H1 (cell line): ENCODE results near the gene CAPN7. TPM values are rescaled to one million over a fixed set of nuclear protein-coding genes. Genes with fewer than 3 reads are reported as not detected.

Source experiments
- CTCF ChIA-PET: fragments of 300-600 bp; sonication (Branson Sonifier 250); formaldehyde crosslinking; loops from one replicate; lab custom pipeline; 2021; ENCODE audit not compliant: partially characterized antibody; lab: Charles Lee
- POLR2A ChIA-PET: fragments of 300-600 bp; sonication (Branson Sonifier 250); formaldehyde crosslinking; loops from one replicate; lab custom pipeline; 2021; ENCODE audit warnings: inconsistent platforms; ENCODE audit not compliant: partially characterized antibody; lab: Charles Lee
- DNase-seq, 2 experiments: peaks; one replicate each; pipeline versions ENCODE4 v3.0.0 to v3.0.0-alpha.2; 2010 to 2022; ENCODE audit warnings: low spot score in 2 of 2, low read depth in 1 of 2, mixed read lengths in 1 of 2
- FAIRE-seq: peaks from 2 replicates; lab custom pipeline; 2011; peaks lifted over from hg19 to GRCh38; lab: Jason Lieb, UNC
- H2AFZ ChIP-seq: 2 replicates; pipeline ENCODE4 v1.8.1; 2012; ENCODE audit warnings: low read length, inconsistent platforms
- H2AK5ac ChIP-seq: 2 replicates; pipeline ENCODE4 v1.6.1; 2013; ENCODE audit warnings: low read depth, low read length
- H2BK120ac ChIP-seq: replicated peaks from 2 replicates; pipeline ENCODE3; 2013; ENCODE audit warnings: low read depth, low read length, inconsistent platforms
- H2BK12ac ChIP-seq: 2 replicates; pipeline ENCODE4 v1.6.1; 2013; ENCODE audit warnings: low read depth, low read length
- H2BK15ac ChIP-seq: 2 replicates; pipeline ENCODE4 v1.6.1; 2013; ENCODE audit warnings: low read length
- H2BK20ac ChIP-seq: 2 replicates; pipeline ENCODE4 v1.6.1; 2013; ENCODE audit warnings: low read length
- H2BK5ac ChIP-seq: 2 replicates; pipeline ENCODE4 v1.6.1; 2013; ENCODE audit warnings: low read depth, low read length
- H3K14ac ChIP-seq: 2 replicates; pipeline ENCODE4 v1.6.1; 2013; ENCODE audit warnings: inconsistent platforms; ENCODE audit not compliant: insufficient read length
- H3K18ac ChIP-seq: 2 replicates; pipeline ENCODE4 v1.6.1; 2013; ENCODE audit warnings: low read length; ENCODE audit errors: extremely low read depth
- H3K23ac ChIP-seq: 2 replicates; pipeline ENCODE4 v1.6.1; 2013; ENCODE audit warnings: inconsistent platforms; ENCODE audit not compliant: insufficient read length
- H3K23me2 ChIP-seq: 2 replicates; pipeline ENCODE4 v1.6.1; 2013; ENCODE audit warnings: low read depth, low read length
- H3K27ac ChIP-seq: 2 replicates; pipeline ENCODE4 v1.6.1; 2011; ENCODE audit warnings: low read depth, low read length, inconsistent platforms
- H3K27me3 ChIP-seq, 4 experiments: replicated peaks in 1 of 4; 1 replicate in 1 of 4; 2 replicates in 3 of 4; pipeline versions ENCODE4 v1.6.1 to v1.8.1; 2011 to 2013; ENCODE audit warnings: low read length in 3 of 4, mild to moderate bottlenecking in 3 of 4, inconsistent platforms in 2 of 4, mixed read lengths in 2 of 4, moderate library complexity in 1 of 4; ENCODE audit not compliant: control insufficient read depth in 3 of 4, insufficient read depth in 3 of 4; ENCODE audit errors: extremely low read depth in 1 of 4
- H3K36me3 ChIP-seq, 4 experiments: 2 replicates each; pipeline versions ENCODE4 v1.6.1 to v1.8.1; 2011 to 2013; ENCODE audit warnings: mild to moderate bottlenecking in 4 of 4, low read length in 3 of 4, moderate library complexity in 2 of 4, control low read depth in 1 of 4, inconsistent platforms in 1 of 4; ENCODE audit not compliant: insufficient read depth in 4 of 4, control insufficient read depth in 2 of 4
- H3K4ac ChIP-seq: replicated peaks from 2 replicates; pipeline ENCODE3; 2013; ENCODE audit warnings: low read length, low read depth, mixed read lengths, inconsistent platforms; ENCODE audit not compliant: insufficient read length
- H3K4me1 ChIP-seq, 4 experiments: replicated peaks in 1 of 4; 1 replicate in 1 of 4; 2 replicates in 3 of 4; pipeline versions ENCODE4 v1.6.1 to v1.8.1; 2011 to 2013; ENCODE audit warnings: low read length in 3 of 4, inconsistent platforms in 2 of 4, mixed read lengths in 1 of 4; ENCODE audit not compliant: insufficient read depth in 4 of 4, control insufficient read depth in 3 of 4
- H3K4me2 ChIP-seq, 2 experiments: 2 replicates each; pipeline versions ENCODE4 v1.6.1 to v1.8.1; 2011 to 2013; ENCODE audit warnings: low read depth in 2 of 2, low read length in 2 of 2, control low read depth in 1 of 2, inconsistent platforms in 1 of 2, mild to moderate bottlenecking in 1 of 2; ENCODE audit not compliant: insufficient read depth in 1 of 2
- H3K4me3 ChIP-seq, 4 experiments: fragments of 200-600, 300-600 bp in 1 of 4; sonication (generic), shearing (Covaris generic), sonication (Bioruptor Twin) in 1 of 4; 2 replicates each; pipeline versions ENCODE4 v1.5.1 to v1.8.1; 2011 to 2016; ENCODE audit warnings: low read length in 4 of 4, low read depth in 3 of 4, control low read depth in 2 of 4, inconsistent platforms in 2 of 4, mild to moderate bottlenecking in 2 of 4, mixed read lengths in 1 of 4, moderate library complexity in 1 of 4; ENCODE audit not compliant: insufficient read depth in 2 of 4; ENCODE audit errors: extremely low read depth in 1 of 4
- H3K56ac ChIP-seq: replicated peaks from 2 replicates; pipeline ENCODE3; 2013; ENCODE audit warnings: low read depth, mild to moderate bottlenecking, mixed read lengths, low read length, inconsistent platforms; ENCODE audit not compliant: insufficient read length
- H3K79me1 ChIP-seq: 2 replicates; pipeline ENCODE4 v1.6.1; 2013; ENCODE audit warnings: low read depth, low read length, control low read depth
- H3K79me2 ChIP-seq, 2 experiments: 2 replicates each; pipeline versions ENCODE4 v1.6.1 to v1.8.1; 2012 to 2013; ENCODE audit warnings: low read length in 2 of 2, mild to moderate bottlenecking in 2 of 2, inconsistent platforms in 1 of 2; ENCODE audit not compliant: insufficient read depth in 2 of 2, control insufficient read depth in 1 of 2
- H3K9ac ChIP-seq, 4 experiments: replicated peaks in 1 of 4; 1 replicate in 1 of 4; 2 replicates in 3 of 4; pipeline versions ENCODE4 v1.6.1 to v1.8.1; 2011 to 2013; ENCODE audit warnings: low read depth in 3 of 4, low read length in 3 of 4, control low read depth in 2 of 4, mild to moderate bottlenecking in 2 of 4, moderate library complexity in 2 of 4, inconsistent platforms in 1 of 4; ENCODE audit errors: extremely low read depth in 1 of 4
- H3K9me3 ChIP-seq, 2 experiments: 2 replicates each; pipeline versions ENCODE4 v1.6.1 to v1.8.1; 2012 to 2013; ENCODE audit warnings: mild to moderate bottlenecking in 2 of 2, moderate library complexity in 2 of 2, control low read depth in 1 of 2, inconsistent platforms in 1 of 2, low read depth in 1 of 2, low read length in 1 of 2, mixed read lengths in 1 of 2; ENCODE audit not compliant: insufficient read depth in 2 of 2
- H4K20me1 ChIP-seq, 2 experiments: replicated peaks in 1 of 2; 2 replicates each; pipeline versions ENCODE3 to v1.8.1; 2011 to 2013; ENCODE audit warnings: inconsistent platforms in 2 of 2, low read length in 2 of 2, mild to moderate bottlenecking in 1 of 2; ENCODE audit not compliant: insufficient read depth in 2 of 2, control insufficient read depth in 1 of 2
- H4K5ac ChIP-seq: 2 replicates; pipeline ENCODE4 v1.6.1; 2013; ENCODE audit warnings: low read length, low read depth, mixed read lengths, inconsistent platforms; ENCODE audit not compliant: insufficient read length
- H4K8ac ChIP-seq: 2 replicates; pipeline ENCODE4 v1.8.0; 2013; ENCODE audit warnings: mild to moderate bottlenecking, moderate library complexity, low read length, inconsistent platforms; ENCODE audit not compliant: insufficient read depth; ENCODE audit errors: extremely low read depth
- H4K91ac ChIP-seq: replicated peaks from 2 replicates; pipeline ENCODE3; 2013; ENCODE audit warnings: low read length, mixed read lengths, inconsistent platforms; ENCODE audit not compliant: insufficient read length
- BACH1 ChIP-seq: IDR thresholded peaks from 2 replicates; pipeline ENCODE4 v1.6.1; 2012; ENCODE audit warnings: low read length, improper control_type of control experiment
- KDM1A ChIP-seq: fragments of 200-600, 300-600 bp; sonication (generic); IDR thresholded peaks from 2 replicates; pipeline ENCODE4 v1.7.1; 2016; ENCODE audit warnings: mild to moderate bottlenecking, low read length, borderline replicate concordance
- SP4 ChIP-seq: IDR thresholded peaks from 2 replicates; pipeline ENCODE4 v1.6.1; 2012; ENCODE audit warnings: low read length, inconsistent platforms
- WGBS, 2 experiments: shearing (Covaris generic) in 1 of 2; methylation state at CpG; one replicate each; pipeline versions ENCODE4 v1.1.6 to v1.1.7; 2013 to 2015; ENCODE audit warnings: low lambda C conversion rate in 2 of 2, mixed read lengths in 2 of 2, inconsistent platforms in 1 of 2, low coverage in 1 of 2, missing lambda C conversion rate in 1 of 2; ENCODE audit not compliant: insufficient replicate concordance in 2 of 2, insufficient coverage in 1 of 2, insufficient read length in 1 of 2; ENCODE audit errors: extremely low coverage in 1 of 2, missing lambda C conversion rate in 1 of 2; 5-methylcytosine and 5-hydroxymethylcytosine counted together
- polyA plus RNA-seq, 7 experiments: library from polyadenylated mRNA; depleted of rRNA in 3 of 7; stranded (reverse) in 5 of 7; unstranded in 2 of 7; fragments of >200 nt in 5 of 7; fragments of 200-250 nt in 2 of 7; gene quantifications; 1 replicate in 5 of 7; 2 replicates in 1 of 7; 4 replicates in 1 of 7; pipeline versions ENCODE4 v1.2.1 to v1.2.3, GENCODE V29; 2011 to 2013; ENCODE audit warnings: missing spikeins in 2 of 7, mixed read lengths in 2 of 7
- total RNA-seq: library from RNA; stranded (reverse); fragmentation: NEBNext Ultra II Directional; extraction: Animal tissue kit (Norgen Biotek cat#: 25700); gene quantifications from 2 replicates; pipeline ENCODE4 v1.2.1, GENCODE V29; 2021

The CAPN7 gene
- total and polyA plus RNA-seq, 2 of the 8 experiments (the other 6 are each of a cell fraction or from before 2014, with no cell fraction given), result 5.3 to 13.2 TPM

DNA sequence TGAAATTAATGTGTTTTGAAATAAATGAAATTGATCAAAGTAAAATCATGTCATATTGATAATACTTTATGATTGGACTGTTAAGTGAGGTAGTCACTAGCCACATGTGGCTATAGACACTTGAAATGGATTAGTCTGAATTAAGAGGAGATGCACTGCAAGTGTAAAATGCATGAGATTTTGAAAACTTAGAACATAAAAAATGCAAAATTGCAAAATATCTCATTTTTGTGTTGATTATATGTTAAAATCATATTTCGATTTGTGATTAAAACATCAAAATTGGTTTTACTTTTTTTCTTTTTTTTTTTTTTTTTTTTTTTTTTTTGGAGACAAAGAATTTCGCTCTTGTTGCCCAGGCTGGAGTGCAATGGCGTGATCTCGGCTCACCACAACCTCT is 23.2 kb downstream of the CAPN7 start:
- Histone ChIP-seq H3K56ac (no peak overlapping the region), H2BK120ac (no peak overlapping the region), H4K91ac (no peak overlapping the region), H3K18ac (no peak overlapping the region), H3K27ac (no peak overlapping the region), H3K4me2 (no peak overlapping the region), H4K20me1 (peaks cover 0 to 1% of the 10 kb centered on the region in 2 experiments), H2AK5ac (no peak overlapping the region), H3K4me1 (no peaks in the 10 kb centered on the region), H2AFZ (no peak overlapping the region), H2BK12ac (no peak overlapping the region), H3K9me3 (no peaks in the 10 kb centered on the region), H3K79me2 (no peaks in the 10 kb centered on the region), H3K9ac (no peak overlapping the region), H3K4ac (no peak overlapping the region), H3K23me2 (no peaks in the 10 kb centered on the region), H3K23ac (no peak overlapping the region), H2BK5ac (no peak overlapping the region), H4K8ac (no peak overlapping the region), H2BK15ac (no peak overlapping the region), H3K79me1 (no peaks in the 10 kb centered on the region), H2BK20ac (no peak overlapping the region), H3K36me3 (peaks cover 0 to 20% (median 2%) of the 10 kb centered on the region in 4 experiments; a peak in 3 of 8 replicates), H3K4me3 (no peak overlapping the region), H4K5ac (no peak overlapping the region), H3K14ac (no peak overlapping the region), H3K27me3 (no peaks in the 10 kb centered on the region)
- POLR2A ChIA-PET, result no interaction called here
- CTCF ChIA-PET, result interaction anchor here (0.7 kb wide), 1 partner anchor 24 kb away, joined by 4 read pairs; the partner anchor contains the start of gene CAPN7
- WGBS, 2 experiments, result 89% methylated on average over 1 of the region's 4 CpGs; no CpG with 5 or more reads in 1 of the 2 experiments
- FAIRE-seq (no peak), DNase-seq (no peak)
- TF ChIP-seq SP4, result no peak
- no peak for TF ChIP-seq BACH1
- no peak for TF ChIP-seq KDM1A
